GM12878 (cell line): Measurements from ENCODE around the gene B4GALT3. TPM values are rescaled to one million over a fixed set of nuclear protein-coding genes. Genes with fewer than 3 reads are reported as not detected.

Source experiments
- BCL11A ChIP-seq: IDR thresholded peaks from 2 replicates; pipeline ENCODE4 v1.6.1; 2011; ENCODE audit warnings: low read depth, low read length
- CBX5 ChIP-seq: sonication (generic); IDR thresholded peaks from 2 replicates; pipeline ENCODE4 v1.6.1; 2016; ENCODE audit warnings: low read depth, moderate library complexity, mild to moderate bottlenecking, inconsistent platforms
- IKZF1 ChIP-seq: fragments of 450-650 bp; conservative IDR thresholded peaks from 2 replicates; pipeline ENCODE4 v1.6.1; 2017; ENCODE audit warnings: antibody characterized with exemption, mild to moderate bottlenecking
- IRF4 ChIP-seq: IDR thresholded peaks from 2 replicates; pipeline ENCODE4 v1.6.1; 2011; ENCODE audit warnings: low read depth, low read length
- IRF5 ChIP-seq: fragments of 450-650 bp; IDR thresholded peaks from 2 replicates; pipeline ENCODE4 v1.6.1; 2017; ENCODE audit warnings: borderline replicate concordance
- MTA2 ChIP-seq: fragments of 450-650 bp; IDR thresholded peaks from 2 replicates; pipeline ENCODE4 v1.6.1; 2016; ENCODE audit warnings: low read depth, mild to moderate bottlenecking, moderate library complexity
- NFIC ChIP-seq: IDR thresholded peaks from 2 replicates; pipeline ENCODE4 v1.6.1; 2012; ENCODE audit warnings: low read depth, mild to moderate bottlenecking, inconsistent platforms, low read length, moderate library complexity
- RAD21 ChIP-seq: IDR thresholded peaks from 2 replicates; pipeline ENCODE4 v1.6.1; 2011; ENCODE audit warnings: mild to moderate bottlenecking, low read depth, low read length, moderate library complexity; ENCODE audit not compliant: insufficient read depth
- RUNX3 ChIP-seq: IDR thresholded peaks from 2 replicates; pipeline ENCODE4 v1.6.1; 2012; ENCODE audit warnings: low read length, inconsistent platforms
- ZBTB40 ChIP-seq: fragments of 450-650 bp; IDR thresholded peaks from 2 replicates; pipeline ENCODE4 v1.6.1; 2016; ENCODE audit warnings: mild to moderate bottlenecking, moderate library complexity, borderline replicate concordance
- ZNF622 ChIP-seq: fragments of 450-650 bp; IDR thresholded peaks from 2 replicates; pipeline ENCODE4 v1.6.1; 2017; ENCODE audit warnings: mild to moderate bottlenecking, inconsistent platforms
- ZNF687 ChIP-seq: fragments of 450-650 bp; IDR thresholded peaks from 2 replicates; pipeline ENCODE4 v1.6.1; 2017; ENCODE audit warnings: mild to moderate bottlenecking, moderate library complexity
- ZSCAN29 ChIP-seq: fragments of 450-650 bp; IDR thresholded peaks from 2 replicates; pipeline ENCODE4 v1.6.1; 2017; ENCODE audit warnings: mild to moderate bottlenecking, moderate library complexity
- polyA plus RNA-seq, 11 experiments: library from polyadenylated mRNA; depleted of rRNA in 4 of 11; unstranded in 6 of 11; stranded (reverse) in 5 of 11; fragments of >200 nt; fragmentation: Nextera tagmentation in 4 of 11; fragmentation: Illumina TruSeq in 1 of 11; extraction: Ambion mirVana in 4 of 11; extraction: Trizol in 1 of 11; gene quantifications; 1 replicate in 1 of 11; 2 replicates in 10 of 11; pipeline versions ENCODE4 v1.2.1 to v1.2.3, GENCODE V29; 2011 to 2016; ENCODE audit warnings: inconsistent platforms in 2 of 11, missing spikeins in 2 of 11, low read depth in 1 of 11
- total RNA-seq, 4 experiments: library from RNA; depleted of rRNA in 3 of 4; stranded (reverse); fragments of >200 nt in 3 of 4; fragmentation: Illumina TruSeq in 1 of 4; extraction: Trizol in 1 of 4; gene quantifications; 2 replicates each; pipeline versions ENCODE4 v1.2.1 to v1.2.3, GENCODE V29; 2013 to 2021
- TF ChIP-seq, protein P1 (sequence below): IDR thresholded peaks from 2 replicates; pipeline ENCODE4 v1.6.1; 2012; ENCODE audit warnings: low read length, inconsistent platforms
- TF ChIP-seq, protein P2 (sequence below): IDR thresholded peaks from 2 replicates; pipeline ENCODE4 v1.6.1; 2011; ENCODE audit warnings: low read depth, mild to moderate bottlenecking, low read length, moderate library complexity, borderline replicate concordance; ENCODE audit errors: extremely low read depth

B4GALT3 gene
- total and polyA plus RNA-seq, 10 of the 15 experiments (the other 5 are each of a cell fraction or from before 2014, with no cell fraction given) = 27.1 to 58.9 (median 42.6) TPM

DNA sequence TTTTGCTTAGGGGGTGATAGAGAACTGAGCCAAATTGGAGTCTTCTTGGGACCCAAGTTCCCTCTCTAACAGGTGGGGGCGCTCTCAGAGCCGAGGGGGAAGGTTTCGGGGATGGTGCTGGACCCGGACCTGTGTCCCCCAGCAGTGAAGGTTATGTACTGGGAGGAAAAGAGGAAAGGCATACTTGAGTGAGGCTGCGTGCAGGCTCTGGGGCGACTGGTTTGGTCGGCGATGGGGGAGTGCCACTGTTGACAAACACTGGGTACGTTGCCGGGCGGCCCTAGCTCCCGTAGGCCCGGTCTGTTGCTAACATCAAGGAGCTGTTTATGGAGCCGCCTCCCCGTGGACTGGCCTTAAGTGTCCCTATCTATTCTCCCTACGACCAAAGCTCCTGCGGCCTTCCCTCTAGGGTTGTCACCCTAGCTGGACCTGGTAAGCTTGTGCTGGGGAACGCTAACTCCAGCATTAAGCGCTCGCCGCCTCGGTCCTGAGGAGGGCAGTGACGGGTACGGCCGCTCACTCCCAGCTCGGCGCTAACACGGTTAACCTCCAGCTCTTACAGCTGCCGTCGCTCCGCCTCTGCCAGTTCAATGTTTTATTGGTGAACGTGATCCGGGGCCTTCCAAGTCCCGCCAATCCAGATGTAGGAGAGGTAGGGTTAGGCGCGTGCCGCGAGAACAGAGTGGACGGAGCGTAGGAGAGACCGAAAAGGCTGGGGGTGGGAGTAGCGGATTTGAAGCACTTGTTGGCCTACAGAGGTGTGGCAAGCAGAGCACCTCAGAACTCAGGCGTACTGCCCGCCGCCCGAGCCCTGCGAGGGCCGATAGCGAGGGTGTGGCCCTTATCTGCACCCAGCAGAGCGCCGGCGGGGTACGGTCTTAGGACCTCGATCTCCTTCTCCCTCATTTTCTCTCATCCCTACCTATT lies 11.3 kb downstream of the B4GALT3 start, which contains the start of gene PPOX (continued):
- TF ChIP-seq ZNF687 (no peak), IRF5 (no peak), RAD21 (peak; percentile 26; the same call in 1 of the 2 replicates), MTA2 (no peak), ZBTB40 (no peak; the same call in 1 of the 2 replicates), IRF4 (no peak; the same call in 1 of the 2 replicates), NFIC (no peak), IKZF1 (peak; percentile 51), ZSCAN29 (no peak), BCL11A (no peak), ZNF622 (no peak), CBX5 (no peak), RUNX3 (peak; percentile 43; the same call in 1 of the 2 replicates)
- TF ChIP-seq, protein P1, sequence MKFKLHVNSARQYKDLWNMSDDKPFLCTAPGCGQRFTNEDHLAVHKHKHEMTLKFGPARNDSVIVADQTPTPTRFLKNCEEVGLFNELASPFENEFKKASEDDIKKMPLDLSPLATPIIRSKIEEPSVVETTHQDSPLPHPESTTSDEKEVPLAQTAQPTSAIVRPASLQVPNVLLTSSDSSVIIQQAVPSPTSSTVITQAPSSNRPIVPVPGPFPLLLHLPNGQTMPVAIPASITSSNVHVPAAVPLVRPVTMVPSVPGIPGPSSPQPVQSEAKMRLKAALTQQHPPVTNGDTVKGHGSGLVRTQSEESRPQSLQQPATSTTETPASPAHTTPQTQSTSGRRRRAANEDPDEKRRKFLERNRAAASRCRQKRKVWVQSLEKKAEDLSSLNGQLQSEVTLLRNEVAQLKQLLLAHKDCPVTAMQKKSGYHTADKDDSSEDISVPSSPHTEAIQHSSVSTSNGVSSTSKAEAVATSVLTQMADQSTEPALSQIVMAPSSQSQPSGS = no peak
- TF ChIP-seq, protein P2, sequence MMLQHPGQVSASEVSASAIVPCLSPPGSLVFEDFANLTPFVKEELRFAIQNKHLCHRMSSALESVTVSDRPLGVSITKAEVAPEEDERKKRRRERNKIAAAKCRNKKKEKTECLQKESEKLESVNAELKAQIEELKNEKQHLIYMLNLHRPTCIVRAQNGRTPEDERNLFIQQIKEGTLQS = no peak
